Stimulated activated CD8-positive, alpha-beta memory T cell treated with anti-CD3 and anti-CD28 coated beads, Interleukin-7, amount 100 ng/mL, for 24 hours (primary cell): ENCODE data around the gene ATP2A1.
A peak's percentile ranks its signal among the peaks of the same experiment; 100 is the strongest.

Experiments used
- DNase-seq: peaks from one replicate; pipeline ENCODE4 v3.0.0-alpha.2; 2020; ENCODE audit warnings: low read depth

Gene ATP2A1

GRCh38 chr16:28878083-28878926 lies at the start of gene ATP2A1:
Gene ATP2A1 (plus strand): TSS chr16:28878488. CDS start chr16:28878672, 184 bp downstream.
- no peak for DNase-seq

- DNase-seq, result no peak
Measured at GRCh38 chr16:28829747-28830146, 48.5 kb upstream of the ATP2A1 start.

- DNase-seq, result no peak
Measured at GRCh38 chr16:28830531-28830930, 47.8 kb upstream of the ATP2A1 start.

GRCh38 chr16:28834349-28834748 lies 43.9 kb upstream of the ATP2A1 start:
- no peak for DNase-seq

- DNase-seq, result no peak
Measured at GRCh38 chr16:28834873-28835863, 43.1 kb upstream of the ATP2A1 start.

- DNase-seq, result no peak
Measured at GRCh38 chr16:28835864-28836760, 42.2 kb upstream of the ATP2A1 start.

GRCh38 chr16:28836761-28837064 lies 41.6 kb upstream of the ATP2A1 start:
- DNase-seq, result no peak

- DNase-seq, result no peak
Measured at GRCh38 chr16:28837672-28838557, 40.4 kb upstream of the ATP2A1 start.

GRCh38 chr16:28838558-28838918 lies 39.8 kb upstream of the ATP2A1 start:
- no peak for DNase-seq

- DNase-seq, result no peak
Measured at GRCh38 chr16:28839004-28839639, 39.2 kb upstream of the ATP2A1 start.

GRCh38 chr16:28839899-28840298 lies 38.4 kb upstream of the ATP2A1 start:
- DNase-seq, result no peak

- no peak for DNase-seq
Measured at GRCh38 chr16:28842696-28843095, 35.6 kb upstream of the ATP2A1 start.

GRCh38 chr16:28843766-28844165 lies 34.5 kb upstream of the ATP2A1 start:
- no peak for DNase-seq

- no peak for DNase-seq
Measured at GRCh38 chr16:28844226-28844885, 33.9 kb upstream of the ATP2A1 start.

GRCh38 chr16:28845293-28845692 lies 33.0 kb upstream of the ATP2A1 start:
- DNase-seq, result no peak

- no peak for DNase-seq
Measured at GRCh38 chr16:28845761-28846079, 32.6 kb upstream of the ATP2A1 start.

- DNase-seq, result peak; percentile 95
Measured at GRCh38 chr16:28846080-28846932, 32.0 kb upstream of the ATP2A1 start, which contains the start of gene TUFM. Gene TUFM (minus strand): TSS chr16:28846348. CDS start chr16:28846269, 79 bp downstream.

GRCh38 chr16:28846933-28847273 lies 31.4 kb upstream of the ATP2A1 start:
- no peak for DNase-seq

GRCh38 chr16:28858421-28858820 lies 19.9 kb upstream of the ATP2A1 start:
- no peak for DNase-seq
